Stimulated activated CD8-positive, alpha-beta memory T cell treated with anti-CD3 and anti-CD28 coated beads, Interleukin-12 subunit alpha, Interleukin-12 subunit beta, amount 100 ng/mL, for 4 hours (primary cell): ENCODE results near the gene TNS2.
A peak's percentile ranks its signal among the peaks of the same experiment; 100 is the strongest.

Experiments used
- DNase-seq: peaks from one replicate; pipeline ENCODE4 v3.0.0-alpha.2; 2020; ENCODE audit warnings: low read depth

Gene TNS2

DNA sequence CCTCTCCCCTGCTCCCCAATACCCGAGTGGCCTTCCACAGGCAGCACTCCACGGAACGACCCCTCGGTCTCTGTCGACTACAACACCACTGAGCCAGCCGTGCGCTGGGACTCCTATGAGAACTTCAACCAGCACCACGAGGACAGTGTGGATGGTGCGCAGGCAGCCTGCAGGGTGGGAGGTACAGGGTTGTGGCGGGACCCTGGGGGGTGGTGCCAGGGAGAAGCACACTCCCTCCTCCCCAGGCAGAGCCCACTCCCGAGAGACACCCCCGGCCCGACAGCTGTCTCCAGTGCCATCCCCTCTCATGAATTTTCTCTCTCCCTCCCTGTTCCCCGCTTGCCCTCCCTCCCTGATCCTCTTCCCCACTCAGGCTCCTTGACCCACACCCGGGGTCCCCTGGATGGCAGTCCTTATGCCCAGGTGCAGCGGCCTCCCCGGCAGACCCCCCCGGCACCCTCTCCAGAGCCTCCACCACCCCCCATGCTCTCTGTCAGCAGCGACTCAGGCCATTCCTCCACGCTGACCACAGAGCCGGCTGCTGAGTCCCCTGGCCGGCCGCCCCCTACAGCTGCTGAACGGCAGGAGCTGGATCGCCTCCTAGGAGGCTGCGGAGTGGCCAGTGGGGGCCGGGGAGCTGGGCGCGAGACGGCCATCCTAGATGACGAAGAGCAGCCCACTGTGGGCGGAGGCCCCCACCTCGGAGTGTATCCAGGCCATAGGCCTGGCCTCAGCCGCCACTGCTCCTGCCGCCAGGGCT is 9.0 kb downstream of the TNS2 start:
- no peak for DNase-seq

DNA sequence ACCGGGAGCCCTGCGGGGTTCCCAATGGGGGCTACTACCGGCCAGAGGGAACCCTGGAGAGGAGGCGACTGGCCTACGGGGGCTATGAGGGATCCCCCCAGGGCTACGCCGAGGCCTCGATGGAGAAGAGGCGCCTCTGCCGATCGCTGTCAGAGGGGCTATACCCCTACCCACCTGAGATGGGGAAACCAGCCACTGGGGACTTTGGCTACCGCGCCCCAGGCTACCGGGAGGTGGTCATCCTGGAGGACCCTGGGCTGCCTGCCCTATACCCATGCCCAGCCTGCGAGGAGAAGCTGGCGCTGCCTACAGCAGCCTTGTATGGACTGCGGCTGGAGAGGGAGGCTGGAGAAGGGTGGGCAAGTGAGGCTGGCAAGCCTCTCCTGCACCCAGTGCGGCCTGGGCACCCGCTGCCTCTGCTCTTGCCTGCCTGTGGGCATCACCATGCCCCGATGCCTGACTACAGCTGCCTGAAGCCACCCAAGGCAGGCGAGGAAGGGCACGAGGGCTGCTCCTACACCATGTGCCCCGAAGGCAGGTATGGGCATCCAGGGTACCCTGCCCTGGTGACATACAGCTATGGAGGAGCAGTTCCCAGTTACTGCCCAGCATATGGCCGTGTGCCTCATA is 9.7 kb downstream of the TNS2 start:
- no peak for DNase-seq

DNA sequence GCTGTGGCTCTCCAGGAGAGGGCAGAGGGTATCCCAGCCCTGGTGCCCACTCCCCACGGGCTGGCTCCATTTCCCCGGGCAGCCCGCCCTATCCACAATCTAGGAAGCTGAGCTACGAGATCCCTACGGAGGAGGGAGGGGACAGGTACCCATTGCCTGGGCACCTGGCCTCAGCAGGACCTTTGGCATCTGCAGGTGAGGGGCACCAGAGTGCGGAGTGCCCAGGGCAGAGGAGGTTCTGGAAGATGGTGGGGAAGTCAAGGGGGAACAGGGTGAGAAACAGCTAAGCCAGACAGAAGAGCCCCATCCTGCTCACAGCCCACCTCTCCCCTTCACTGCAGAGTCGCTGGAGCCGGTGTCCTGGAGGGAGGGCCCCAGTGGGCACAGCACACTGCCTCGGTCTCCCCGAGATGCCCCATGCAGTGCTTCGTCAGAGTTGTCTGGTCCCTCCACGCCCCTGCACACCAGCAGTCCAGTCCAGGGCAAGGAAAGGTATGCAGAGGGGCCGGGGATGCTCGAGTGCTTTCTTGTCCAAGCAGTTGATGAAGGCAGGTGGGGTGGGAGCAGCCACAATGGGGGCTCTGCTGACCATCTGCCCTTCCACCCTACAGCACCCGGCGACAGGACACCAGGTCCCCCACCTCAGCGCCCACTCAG is 10.3 kb downstream of the TNS2 start:
- DNase-seq, result no peak

DNA sequence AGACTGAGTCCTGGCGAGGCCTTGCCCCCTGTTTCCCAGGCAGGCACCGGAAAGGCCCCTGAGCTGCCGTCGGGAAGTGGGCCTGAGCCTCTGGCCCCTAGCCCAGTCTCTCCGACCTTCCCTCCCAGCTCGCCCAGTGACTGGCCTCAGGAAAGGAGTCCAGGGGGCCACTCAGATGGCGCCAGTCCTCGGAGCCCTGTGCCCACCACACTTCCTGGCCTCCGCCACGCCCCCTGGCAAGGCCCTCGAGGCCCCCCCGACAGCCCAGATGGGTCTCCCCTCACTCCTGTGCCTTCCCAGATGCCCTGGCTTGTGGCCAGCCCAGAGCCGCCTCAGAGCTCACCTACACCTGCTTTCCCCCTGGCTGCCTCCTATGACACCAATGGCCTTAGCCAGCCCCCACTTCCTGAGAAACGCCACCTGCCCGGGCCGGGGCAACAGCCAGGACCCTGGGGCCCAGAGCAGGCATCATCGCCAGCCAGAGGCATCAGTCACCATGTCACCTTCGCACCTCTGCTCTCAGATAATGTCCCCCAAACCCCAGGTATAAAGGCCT is 10.9 kb downstream of the TNS2 start:
- DNase-seq, result no peak

GRCh38 chr12:53061404-53062010 is 11.6 kb downstream of the TNS2 start:
- DNase-seq, result no peak

GRCh38 chr12:53062011-53062961 is 12.4 kb downstream of the TNS2 start:
- DNase-seq, result no peak

DNA sequence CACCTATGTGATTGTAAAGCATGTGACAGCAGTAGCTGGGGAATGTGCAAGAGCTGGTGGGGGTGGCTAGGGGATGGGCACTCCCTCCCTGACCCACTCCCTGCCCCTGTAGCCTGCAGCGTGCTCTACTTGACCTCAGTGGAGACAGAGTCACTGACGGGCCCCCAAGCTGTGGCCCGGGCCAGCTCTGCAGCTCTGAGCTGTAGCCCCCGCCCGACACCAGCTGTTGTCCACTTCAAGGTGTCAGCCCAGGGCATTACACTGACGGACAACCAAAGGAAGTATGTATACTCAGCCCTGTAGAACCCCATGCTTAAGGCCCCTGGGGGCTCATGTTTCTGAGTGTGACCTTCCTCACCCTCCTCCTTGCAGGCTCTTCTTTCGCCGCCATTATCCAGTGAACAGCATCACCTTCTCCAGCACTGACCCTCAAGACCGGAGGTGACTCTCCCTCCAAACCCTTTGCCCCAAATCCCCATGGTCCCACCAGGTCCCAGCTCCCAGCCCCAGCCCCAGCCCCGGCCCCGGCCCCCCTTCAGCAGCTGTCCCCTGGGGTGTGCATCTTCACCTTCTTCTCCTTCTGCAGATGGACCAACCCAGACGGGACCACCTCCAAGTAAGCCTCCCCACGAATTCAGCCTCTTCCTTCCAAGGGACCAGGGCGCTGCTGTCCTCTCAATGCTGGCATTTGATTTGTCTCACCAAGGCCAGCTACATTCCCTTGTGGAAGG is 13.3 kb downstream of the TNS2 start:
- no peak for DNase-seq

DNA sequence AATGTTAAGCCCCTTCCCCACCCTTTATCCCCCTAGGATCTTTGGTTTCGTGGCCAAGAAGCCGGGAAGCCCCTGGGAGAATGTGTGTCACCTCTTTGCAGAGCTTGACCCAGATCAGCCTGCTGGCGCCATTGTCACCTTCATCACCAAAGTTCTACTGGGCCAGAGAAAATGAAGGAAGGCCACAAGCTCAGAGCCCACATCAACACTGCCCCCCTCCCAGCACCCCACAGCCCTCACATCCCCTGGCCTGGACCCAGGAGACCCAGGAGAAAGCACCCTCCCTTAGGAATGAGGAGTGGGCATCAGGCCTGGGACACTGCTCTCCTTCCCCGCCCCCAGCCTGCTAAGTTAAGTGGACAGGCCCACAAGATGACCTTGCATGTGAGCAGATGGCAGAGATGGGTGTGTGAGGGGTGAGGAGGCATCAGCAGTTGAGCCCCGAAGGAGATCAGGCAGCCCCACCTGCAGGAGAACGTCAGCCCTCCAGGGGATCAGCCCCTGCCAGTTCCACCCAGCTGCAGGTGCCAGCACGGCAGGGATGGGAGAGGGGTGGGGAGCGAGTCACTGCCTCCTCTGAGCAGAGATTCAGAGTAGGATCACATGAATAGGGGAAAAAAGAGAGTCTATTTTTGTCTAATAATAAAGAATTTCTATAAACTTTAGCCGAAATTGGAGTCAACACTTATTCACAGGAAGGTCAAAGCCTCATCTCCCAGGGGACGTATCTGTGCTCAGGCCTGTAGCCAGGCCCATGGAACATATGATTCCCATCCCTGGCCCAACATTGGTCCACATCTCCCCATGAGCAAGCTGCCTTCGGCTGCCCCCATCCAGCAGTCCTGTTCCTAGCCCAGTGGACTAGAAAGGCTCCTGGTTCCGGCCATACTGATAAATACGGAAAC is 14.1 kb downstream of the TNS2 start:
- DNase-seq, result no peak

DNA sequence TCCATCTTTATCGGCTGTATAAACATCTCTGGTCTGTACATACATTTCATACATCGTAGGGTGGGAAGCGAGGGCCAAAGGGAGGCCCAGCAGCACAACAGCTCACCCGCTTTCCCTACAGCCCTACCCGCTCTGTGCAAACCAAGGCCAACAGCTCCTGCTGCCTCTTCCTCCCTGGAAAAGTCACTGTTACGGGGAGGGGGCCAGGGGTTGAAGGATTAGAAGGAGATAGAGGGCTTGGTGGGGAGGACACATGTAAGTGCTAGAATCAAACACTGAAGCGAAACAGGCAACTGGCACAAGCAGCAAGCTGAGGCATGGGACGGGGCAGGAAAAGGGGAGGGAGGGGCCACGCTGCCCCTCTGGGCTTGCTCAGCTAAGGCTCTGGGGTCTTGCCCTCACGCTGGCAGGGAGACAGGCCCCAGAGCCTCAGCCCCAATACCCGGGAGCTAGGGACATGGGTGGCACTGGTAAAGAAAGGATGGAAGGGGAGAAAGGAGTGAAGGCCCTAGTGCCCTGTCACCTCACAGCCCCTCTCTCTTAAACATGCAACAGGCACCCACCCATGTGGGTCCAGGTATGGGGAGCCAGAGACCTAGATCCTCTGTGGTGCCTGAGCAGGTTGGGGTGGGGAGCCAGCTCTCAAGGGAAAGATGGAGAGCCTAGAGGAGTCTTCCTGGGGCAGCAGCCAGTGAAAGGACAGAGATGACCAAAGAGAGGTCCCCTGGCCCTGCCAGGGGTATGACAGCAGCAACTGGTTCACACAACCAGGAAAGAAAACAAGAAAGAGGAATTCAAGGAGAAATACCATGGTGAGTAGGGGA is 15.0 kb downstream of the TNS2 start:
- no peak for DNase-seq

DNA sequence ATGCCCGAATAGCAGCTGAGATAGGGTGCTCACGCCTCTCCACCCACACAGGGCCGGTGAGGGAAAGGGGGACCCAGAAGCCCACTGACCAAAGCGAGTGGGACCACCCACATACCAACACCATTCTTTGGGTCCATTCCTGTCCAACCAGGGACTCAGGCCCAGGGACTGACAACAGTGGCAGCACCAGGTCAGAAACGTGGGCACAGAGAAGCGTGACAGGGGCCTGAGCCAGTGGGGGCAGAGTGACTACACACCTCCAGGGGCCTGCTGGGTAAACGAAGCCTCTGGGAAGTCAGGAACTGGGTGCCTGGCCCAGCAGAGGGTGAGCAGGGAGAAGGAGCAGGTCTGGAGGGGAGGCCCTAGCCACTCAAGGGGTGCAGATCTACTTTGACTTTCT is 15.6 kb downstream of the TNS2 start:
- no peak for DNase-seq

GRCh38 chr12:53065975-53066931 is 16.4 kb downstream of the TNS2 start:
- peak; percentile 25 for DNase-seq

- DNase-seq, result no peak
These were observed 17.5 kb downstream of the TNS2 start for GRCh38 chr12:53067074-53067992.

GRCh38 chr12:53067993-53068770 is 18.3 kb downstream of the TNS2 start:
- DNase-seq, result no peak

- DNase-seq, result no peak
These were observed 19.1 kb downstream of the TNS2 start for GRCh38 chr12:53068811-53069585.
